CD14-positive monocyte (primary cell): ENCODE data around the gene RAB37. TPM values are rescaled to one million over a fixed set of nuclear protein-coding genes. Genes with fewer than 3 reads are reported as not detected.

ENCODE experiments used
- DNase-seq, 3 donors: peaks; one replicate each; pipeline ENCODE4 v3.0.0-alpha.2; 2011 to 2022
- H2AFZ ChIP-seq: 2 replicates; pipeline ENCODE4 v1.6.0; 2012; ENCODE audit warnings: mild to moderate bottlenecking, low read depth, low read length, inconsistent platforms; ENCODE audit not compliant: insufficient read depth, poor library complexity, severe bottlenecking
- H3K27ac ChIP-seq, 2 donors: 1 replicate in 1 of 2; 2 replicates in 1 of 2; pipeline ENCODE4 v1.5.1; 2012 to 2013; ENCODE audit warnings: low read length in 2 of 2, control low read depth in 1 of 2, inconsistent platforms in 1 of 2, low read depth in 1 of 2, mild to moderate bottlenecking in 1 of 2
- H3K27me3 ChIP-seq, 2 donors: one replicate each; pipeline versions ENCODE4 v1.6.0 to v1.6.1; 2011 to 2013; ENCODE audit warnings: low read length in 2 of 2; ENCODE audit not compliant: control insufficient read depth in 2 of 2, insufficient read depth in 2 of 2
- H3K36me3 ChIP-seq, 2 donors: replicated peaks in 1 of 2; 1 replicate in 1 of 2; 2 replicates in 1 of 2; pipeline versions ENCODE4 v1.5.1 to v1.6.1; 2012 to 2013; ENCODE audit warnings: low read length in 2 of 2, control low read depth in 1 of 2, inconsistent platforms in 1 of 2, mild to moderate bottlenecking in 1 of 2; ENCODE audit not compliant: insufficient read depth in 2 of 2, control insufficient read depth in 1 of 2
- H3K4me1 ChIP-seq, 2 donors: 1 replicate in 1 of 2; 2 replicates in 1 of 2; pipeline versions ENCODE4 v1.5.1 to v1.6.1; 2012 to 2013; ENCODE audit warnings: low read length in 2 of 2, control low read depth in 1 of 2, inconsistent platforms in 1 of 2, mild to moderate bottlenecking in 1 of 2, moderate library complexity in 1 of 2; ENCODE audit not compliant: insufficient read depth in 2 of 2, control insufficient read depth in 1 of 2
- H3K4me2 ChIP-seq: replicated peaks from 2 replicates; pipeline ENCODE3; 2012; ENCODE audit warnings: low read length, moderate library complexity, mild to moderate bottlenecking; ENCODE audit not compliant: poor library complexity, severe bottlenecking; ENCODE audit errors: extremely low read depth
- H3K4me3 ChIP-seq, 3 experiments: fragments of 200-600 bp in 1 of 3; sonication (generic) in 1 of 3; replicated peaks in 1 of 3; 1 replicate in 2 of 3; 2 replicates in 1 of 3; pipeline ENCODE4 v1.5.1; 2011 to 2013; ENCODE audit warnings: low read length in 3 of 3, mild to moderate bottlenecking in 3 of 3, control low read depth in 2 of 3, low read depth in 2 of 3, inconsistent platforms in 1 of 3, moderate library complexity in 1 of 3
- H3K79me2 ChIP-seq: 2 replicates; pipeline ENCODE4 v1.6.0; 2012; ENCODE audit warnings: mild to moderate bottlenecking, control low read depth, inconsistent platforms, low read length, moderate library complexity; ENCODE audit not compliant: insufficient read depth
- H3K9ac ChIP-seq: 2 replicates; pipeline ENCODE4 v1.6.0; 2017; ENCODE audit warnings: low read length, mild to moderate bottlenecking; ENCODE audit not compliant: insufficient read depth, poor library complexity, severe bottlenecking
- H3K9me3 ChIP-seq, 2 donors: replicated peaks in 1 of 2; 1 replicate in 1 of 2; 2 replicates in 1 of 2; pipeline versions ENCODE4 v1.5.1 to v1.6.1; 2012 to 2013; ENCODE audit warnings: low read length in 2 of 2, control low read depth in 1 of 2; ENCODE audit not compliant: control insufficient read depth in 1 of 2, insufficient read depth in 1 of 2
- H4K20me1 ChIP-seq: 2 replicates; pipeline ENCODE4 v1.6.0; 2012; ENCODE audit warnings: mild to moderate bottlenecking, low read length, control low read depth, moderate library complexity; ENCODE audit not compliant: insufficient read depth
- H3K27ac Mint-ChIP-seq, 7 donors: one replicate each; pipeline ENCODE4 v1.8.0; 2020; ENCODE audit warnings: mild to moderate bottlenecking in 7 of 7, mixed read lengths in 7 of 7, moderate library complexity in 6 of 7, inconsistent platforms in 2 of 7
- H3K27me3 Mint-ChIP-seq, 3 donors: one replicate each; pipeline ENCODE4 v1.8.0; 2021 to 2022; ENCODE audit warnings: low read depth in 3 of 3, mild to moderate bottlenecking in 3 of 3, mixed read lengths in 3 of 3, moderate library complexity in 3 of 3, inconsistent platforms in 1 of 3
- H3K36me3 Mint-ChIP-seq, 2 donors: one replicate each; pipeline ENCODE4 v1.8.0; 2020; ENCODE audit warnings: mixed read lengths in 2 of 2, inconsistent platforms in 1 of 2, mild to moderate bottlenecking in 1 of 2
- H3K4me1 Mint-ChIP-seq: one replicate; pipeline ENCODE4 v1.8.0; 2020; ENCODE audit warnings: mild to moderate bottlenecking, mixed read lengths
- H3K4me3 Mint-ChIP-seq, 2 donors: one replicate each; pipeline ENCODE4 v1.8.0; 2020; ENCODE audit warnings: mild to moderate bottlenecking in 2 of 2, mixed read lengths in 2 of 2, moderate library complexity in 1 of 2
- H3K9me3 Mint-ChIP-seq, 7 donors: one replicate each; pipeline ENCODE4 v1.8.0; 2020 to 2022; ENCODE audit warnings: mixed read lengths in 7 of 7, mild to moderate bottlenecking in 6 of 7, moderate library complexity in 6 of 7, inconsistent platforms in 2 of 7
- CTCF ChIP-seq: fragments of 200-600 bp; IDR thresholded peaks from one replicate; pipeline ENCODE4 v1.8.0; 2022; ENCODE audit warnings: antibody characterized with exemption, mild to moderate bottlenecking
- WGBS: methylation state at CpG from one replicate; pipeline ENCODE4 v1.1.5; 2013; ENCODE audit warnings: missing lambda C conversion rate; ENCODE audit not compliant: insufficient coverage; 5-methylcytosine and 5-hydroxymethylcytosine counted together
- intact Hi-C, 2 donors: fragments of 100-400 bp; cut with micrococcal nuclease; formaldehyde crosslinking; loops; one replicate each; pipeline versions ENCODE4 v1.15.0 to v1.15.1; 2023
- polyA plus RNA-seq, 3 donors: library from polyadenylated mRNA; depleted of rRNA in 1 of 3; unstranded in 2 of 3; stranded (reverse) in 1 of 3; fragments of 300-500 nt in 2 of 3; fragments of >200 nt in 1 of 3; fragmentation: Illumina TruSeq in 2 of 3; gene quantifications; 1 replicate in 2 of 3; 2 replicates in 1 of 3; pipeline ENCODE4 v1.2.3, GENCODE V29; 2012 to 2021

Gene RAB37
- polyA plus RNA-seq, 3 donors, result 26.8 to 40.9 (median 33.1) TPM

- peaks cover 21 to 48% of the 10 kb centered on the region in 2 donors for H3K36me3 Mint-ChIP-seq
- peaks cover 95% of the 10 kb centered on the region for H3K79me2 ChIP-seq
- WGBS, result 58% methylated on average over 3 of the region's 7 CpGs
- TF ChIP-seq CTCF, result no peak
- H3K4me3 Mint-ChIP-seq, result no peak overlapping the region
- no peak overlapping the region for H3K27ac ChIP-seq
- H3K36me3 ChIP-seq, result peaks cover 19 to 37% of the 10 kb centered on the region in 2 donors
- H3K27me3 ChIP-seq, result no peaks in the 10 kb centered on the region
- H3K27ac Mint-ChIP-seq, result peak overlapping the region in 2 of 7 donors; percentile 54 to 63
- no peak overlapping the region for H2AFZ ChIP-seq
- H3K9ac ChIP-seq, result no peak overlapping the region
- peaks cover 0 to 2% (median 0%) of the 10 kb centered on the region in 7 donors for H3K9me3 Mint-ChIP-seq
- peaks cover 97% of the 10 kb centered on the region for H4K20me1 ChIP-seq
- intact Hi-C loops, result no loop called here
- no peaks in the 10 kb centered on the region for H3K9me3 ChIP-seq
- peaks cover 52% of the 10 kb centered on the region for H3K4me1 Mint-ChIP-seq
- H3K27me3 Mint-ChIP-seq, result peaks cover 0 to 2% (median 1%) of the 10 kb centered on the region in 3 donors
- peaks cover 39 to 49% of the 10 kb centered on the region in 2 donors for H3K4me1 ChIP-seq
- H3K4me3 ChIP-seq, result no peak overlapping the region
- no peak for DNase-seq
- no peak overlapping the region for H3K4me2 ChIP-seq
Measured at GRCh38 chr17:74760404-74761105, 23.5 kb downstream of the RAB37 start.

GRCh38 chr17:74761419-74761818 lies 24.4 kb downstream of the RAB37 start:
- TF ChIP-seq CTCF, result no peak
- H3K9me3 ChIP-seq, result no peaks in the 10 kb centered on the region
- H3K4me2 ChIP-seq, result no peak overlapping the region
- no peak overlapping the region for H2AFZ ChIP-seq
- intact Hi-C loops, result no loop called here
- H3K4me1 ChIP-seq, result peaks cover 39 to 49% of the 10 kb centered on the region in 2 donors
- H3K36me3 ChIP-seq, result peaks cover 21 to 46% of the 10 kb centered on the region in 2 donors
- Mint-ChIP-seq H3K4me1 (peaks cover 51% of the 10 kb centered on the region), H3K9me3 (peaks cover 0 to 2% (median 0%) of the 10 kb centered on the region in 7 donors), H3K27me3 (peaks cover 0 to 2% (median 1%) of the 10 kb centered on the region in 3 donors), H3K36me3 (peaks cover 27 to 50% of the 10 kb centered on the region in 2 donors), H3K27ac (peak overlapping the region in 1 of 7 donors; percentile 20), H3K4me3 (no peak overlapping the region)
- no peak overlapping the region for H3K27ac ChIP-seq
- H3K4me3 ChIP-seq, result no peak overlapping the region
- no peaks in the 10 kb centered on the region for H3K27me3 ChIP-seq
- peaks cover 97% of the 10 kb centered on the region for H4K20me1 ChIP-seq
- no peak for DNase-seq
- peaks cover 86% of the 10 kb centered on the region for H3K79me2 ChIP-seq
- no peak overlapping the region for H3K9ac ChIP-seq
- WGBS, result 88% methylated on average over 3 of the region's 5 CpGs
